ENCODE measurements around the gene MTR.

Gene MTR

GRCh38 chr1:236890152-236891056, 95.3 kb downstream of the MTR start:
- POLR2A ChIA-PET = no interaction called here
- TF ChIP-seq FOXM1 (IDR thresholded peaks at IDR 0.05; ENCODE audit: borderline replicate concordance) (no peak), LEF1 (IDR thresholded peaks at IDR 0.05; ENCODE audit: borderline replicate concordance) (no peak), SUZ12 (IDR thresholded peaks at IDR 0.05) (no peak), TARDBP (IDR thresholded peaks at IDR 0.05) (no peak), BHLHE40 (IDR thresholded peaks at IDR 0.05; ENCODE audit: borderline replicate concordance) (no peak), ARNT (IDR thresholded peaks at IDR 0.05) (no peak), FOXA1 (IDR thresholded peaks at IDR 0.05) (no peak), NFRKB (IDR thresholded peaks at IDR 0.05) (no peak), ZNF384 (IDR thresholded peaks at IDR 0.05) (no peak), CTBP1 (IDR thresholded peaks at IDR 0.05; ENCODE audit: borderline replicate concordance) (no peak), ELF4 (IDR thresholded peaks at IDR 0.05) (no peak), SP1 (IDR thresholded peaks at IDR 0.05) (no peak), PKNOX1 (IDR thresholded peaks at IDR 0.05) (no peak), L3MBTL2 (conservative IDR thresholded peaks at IDR 0.05) (no peak), FOXK2 (IDR thresholded peaks at IDR 0.05) (no peak), HDGF (IDR thresholded peaks at IDR 0.05; ENCODE audit: borderline replicate concordance) (no peak)
- CTCF ChIA-PET = no interaction called here
- no peak for DNase-seq (ENCODE audit: extremely low spot score)

GRCh38 chr1:236893626-236894545, 98.8 kb downstream of the MTR start:
- TF ChIP-seq L3MBTL2 (conservative IDR thresholded peaks at IDR 0.05) = no peak
- TF ChIP-seq SUZ12 (IDR thresholded peaks at IDR 0.05) = no peak
- no peak for TF ChIP-seq BHLHE40 (IDR thresholded peaks at IDR 0.05; ENCODE audit: borderline replicate concordance)
- no peak for TF ChIP-seq LEF1 (IDR thresholded peaks at IDR 0.05; ENCODE audit: borderline replicate concordance)
- no peak for TF ChIP-seq NFRKB (IDR thresholded peaks at IDR 0.05)
- TF ChIP-seq CTBP1 (IDR thresholded peaks at IDR 0.05; ENCODE audit: borderline replicate concordance) = no peak
- TF ChIP-seq HDGF (IDR thresholded peaks at IDR 0.05; ENCODE audit: borderline replicate concordance) = no peak
- TF ChIP-seq FOXA1 (IDR thresholded peaks at IDR 0.05) = no peak
- no peak for TF ChIP-seq PKNOX1 (IDR thresholded peaks at IDR 0.05)
- no peak for TF ChIP-seq SP1 (IDR thresholded peaks at IDR 0.05)
- no peak for TF ChIP-seq ELF4 (IDR thresholded peaks at IDR 0.05)
- TF ChIP-seq ZNF384 (IDR thresholded peaks at IDR 0.05) = no peak
- no peak for TF ChIP-seq TARDBP (IDR thresholded peaks at IDR 0.05)
- TF ChIP-seq FOXK2 (IDR thresholded peaks at IDR 0.05) = no peak
- TF ChIP-seq FOXM1 (IDR thresholded peaks at IDR 0.05; ENCODE audit: borderline replicate concordance) = no peak
- no peak for DNase-seq (ENCODE audit: extremely low spot score)
- CTCF ChIA-PET = interaction anchor here (0.6 to 1.0 kb wide), 2 partner anchors 285 to 342 kb away, joined by 3 read pairs; no protein-coding TSS in a partner anchor
- POLR2A ChIA-PET = no interaction called here

GRCh38 chr1:236895665-236896387, 100.7 kb downstream of the MTR start:
- ChIA-PET POLR2A (no interaction called here), CTCF (interaction anchor here (1.0 kb wide), 1 partner anchor 287 kb away, joined by 3 read pairs; no protein-coding TSS in a partner anchor)
- no peak for TF ChIP-seq ELF4 (IDR thresholded peaks at IDR 0.05)
- no peak for TF ChIP-seq BHLHE40 (IDR thresholded peaks at IDR 0.05; ENCODE audit: borderline replicate concordance)
- TF ChIP-seq CTBP1 (IDR thresholded peaks at IDR 0.05; ENCODE audit: borderline replicate concordance) = no peak
- DNase-seq (ENCODE audit: extremely low spot score) = no peak

- ChIA-PET POLR2A (no interaction called here), CTCF (interaction anchor here (1.0 kb wide), 1 partner anchor 288 kb away, joined by 3 read pairs; no protein-coding TSS in a partner anchor)
- TF ChIP-seq CTBP1 (IDR thresholded peaks at IDR 0.05; ENCODE audit: borderline replicate concordance) (no peak), FOXA1 (IDR thresholded peaks at IDR 0.05) (no peak), TARDBP (IDR thresholded peaks at IDR 0.05) (no peak), BHLHE40 (IDR thresholded peaks at IDR 0.05; ENCODE audit: borderline replicate concordance) (no peak), PKNOX1 (IDR thresholded peaks at IDR 0.05) (no peak), L3MBTL2 (conservative IDR thresholded peaks at IDR 0.05) (no peak), SUZ12 (IDR thresholded peaks at IDR 0.05) (no peak), NFRKB (IDR thresholded peaks at IDR 0.05) (no peak), ELF4 (IDR thresholded peaks at IDR 0.05) (no peak), ARNT (IDR thresholded peaks at IDR 0.05) (no peak), SP1 (IDR thresholded peaks at IDR 0.05) (no peak)
- no peak for DNase-seq (ENCODE audit: extremely low spot score)
These were observed 101.6 kb downstream of the MTR start for GRCh38 chr1:236896716-236897115.
